Measurements from ENCODE around the gene AMPD2.

- TF ChIP-seq FOXM1 (IDR thresholded peaks at IDR 0.05; ENCODE audit: borderline replicate concordance), result no peak
- TF ChIP-seq ELF4 (IDR thresholded peaks at IDR 0.05), result no peak
- no peak for TF ChIP-seq L3MBTL2 (conservative IDR thresholded peaks at IDR 0.05)
Observed at GRCh38 chr1:109613361-109614147, 6.1 kb upstream of the AMPD2 start.
